ENCODE data around the gene NR1H2.
A peak's percentile ranks its signal among the peaks of the same experiment; 100 is the strongest.
"Not testable (repeated sequence)": the region's sequence is repeated elsewhere in the genome, so short reads cannot be mapped to it uniquely, and the experiment has no call there.

The NR1H2 gene

GRCh38 chr19:50341091-50341564 lies 35.1 kb upstream of the NR1H2 start:
- in situ Hi-C loops (cut with MboI; ENCODE audit: low pct_unique_long_range_greater_than_20kb, low sequenced_read_pairs), result no loop called here

GRCh38 chr19:50344661-50345318 lies 31.5 kb upstream of the NR1H2 start:
- peak; percentile 26 for DNase-seq
- in situ Hi-C loops (cut with MboI; ENCODE audit: low pct_unique_long_range_greater_than_20kb, low sequenced_read_pairs), result no loop called here

More at GRCh38 chr19:50341091-50341564, 35.1 kb upstream of the NR1H2 start:
- DNase-seq, result peak; percentile 38

- DNase-seq; in situ Hi-C loops (cut with MboI; ENCODE audit: low pct_unique_long_range_greater_than_20kb, low sequenced_read_pairs): not testable (repeated sequence)
Measured at GRCh38 chr19:50347089-50347581, 29.1 kb upstream of the NR1H2 start.

GRCh38 chr19:50349277-50350057 lies 26.8 kb upstream of the NR1H2 start:
- no peak for DNase-seq
- in situ Hi-C loops (cut with MboI; ENCODE audit: low pct_unique_long_range_greater_than_20kb, low sequenced_read_pairs), result loop anchor here (25.0 kb wide), 1 partner anchor 438 kb away; the partner anchor contains the start of gene ACP4

- no peak for DNase-seq
- in situ Hi-C loops (cut with MboI; ENCODE audit: low pct_unique_long_range_greater_than_20kb, low sequenced_read_pairs), result loop anchor here (25.0 kb wide), 1 partner anchor 435 kb away; the partner anchor contains the start of gene ACP4
Measured at GRCh38 chr19:50352242-50352641, 24.0 kb upstream of the NR1H2 start.

GRCh38 chr19:50353487-50353880 lies 22.8 kb upstream of the NR1H2 start:
- DNase-seq, result not testable (repeated sequence)
- in situ Hi-C loops (cut with MboI; ENCODE audit: low pct_unique_long_range_greater_than_20kb, low sequenced_read_pairs), result loop anchor here (25.0 kb wide), 1 partner anchor 434 kb away; the partner anchor contains the start of gene ACP4

- DNase-seq, result no peak
- in situ Hi-C loops (cut with MboI; ENCODE audit: low pct_unique_long_range_greater_than_20kb, low sequenced_read_pairs), result loop anchor here (25.0 kb wide), 1 partner anchor 431 kb away; the partner anchor contains the start of gene ACP4
Measured at GRCh38 chr19:50356691-50357177, 19.5 kb upstream of the NR1H2 start.

GRCh38 chr19:50357178-50358100 lies 18.8 kb upstream of the NR1H2 start:
- in situ Hi-C loops (cut with MboI; ENCODE audit: low pct_unique_long_range_greater_than_20kb, low sequenced_read_pairs), result loop anchor here (25.0 kb wide), 1 partner anchor 430 kb away; the partner anchor contains the start of gene ACP4
- DNase-seq, result peak; percentile 76

GRCh38 chr19:50358483-50359327 lies 17.6 kb upstream of the NR1H2 start:
- in situ Hi-C loops (cut with MboI; ENCODE audit: low pct_unique_long_range_greater_than_20kb, low sequenced_read_pairs), result loop anchor here (25.0 kb wide), 1 partner anchor 429 kb away; the partner anchor contains the start of gene ACP4
- no peak for DNase-seq

GRCh38 chr19:50359328-50359818 lies 16.9 kb upstream of the NR1H2 start:
- no peak for DNase-seq
- in situ Hi-C loops (cut with MboI; ENCODE audit: low pct_unique_long_range_greater_than_20kb, low sequenced_read_pairs), result loop anchor here (25.0 kb wide), 1 partner anchor 428 kb away; the partner anchor contains the start of gene ACP4

- DNase-seq, result no peak
Measured at GRCh38 chr19:50361290-50362029, 14.8 kb upstream of the NR1H2 start.

GRCh38 chr19:50362030-50362412 lies 14.2 kb upstream of the NR1H2 start:
- in situ Hi-C loops (cut with MboI; ENCODE audit: low pct_unique_long_range_greater_than_20kb, low sequenced_read_pairs), result loop anchor here (25.0 kb wide), 1 partner anchor 425 kb away; the partner anchor contains the start of gene ACP4
- no peak for DNase-seq

More at GRCh38 chr19:50361290-50362029, 14.8 kb upstream of the NR1H2 start:
- in situ Hi-C loops (cut with MboI; ENCODE audit: low pct_unique_long_range_greater_than_20kb, low sequenced_read_pairs), result loop anchor here (25.0 kb wide), 1 partner anchor 426 kb away; the partner anchor contains the start of gene ACP4

GRCh38 chr19:50362656-50363424 lies 13.4 kb upstream of the NR1H2 start:
- DNase-seq, result no peak
- in situ Hi-C loops (cut with MboI; ENCODE audit: low pct_unique_long_range_greater_than_20kb, low sequenced_read_pairs), result loop anchor here (25.0 kb wide), 1 partner anchor 424 kb away; the partner anchor contains the start of gene ACP4

- in situ Hi-C loops (cut with MboI; ENCODE audit: low pct_unique_long_range_greater_than_20kb, low sequenced_read_pairs), result loop anchor here (25.0 kb wide), 1 partner anchor 422 kb away; the partner anchor contains the start of gene ACP4
Measured at GRCh38 chr19:50365434-50366306, 10.6 kb upstream of the NR1H2 start, which contains the start of gene NAPSA. Gene NAPSA, minus strand, starts transcription at chr19:50365639. Its CDS starts 18 bp downstream, at chr19:50365621.

More at GRCh38 chr19:50365434-50366306, 10.6 kb upstream of the NR1H2 start, which contains the start of gene NAPSA:
- no peak for DNase-seq
